Measurements from ENCODE around the gene ADAM12.

- TF ChIP-seq POLR2A (IDR thresholded peaks at IDR 0.05; ENCODE audit: low read depth, low read length) = no peak
- no peak for TF ChIP-seq POLR2AphosphoS5 (IDR thresholded peaks at IDR 0.05; ENCODE audit: low read depth, low read length)
- no peak for TF ChIP-seq TAF1 (IDR thresholded peaks at IDR 0.05; ENCODE audit: borderline replicate concordance, low read depth, low read length)
Observed at GRCh38 chr10:126214679-126215078, 173.6 kb downstream of the ADAM12 start.
